ENCODE data around the gene EYA3.

The EYA3 gene

DNA sequence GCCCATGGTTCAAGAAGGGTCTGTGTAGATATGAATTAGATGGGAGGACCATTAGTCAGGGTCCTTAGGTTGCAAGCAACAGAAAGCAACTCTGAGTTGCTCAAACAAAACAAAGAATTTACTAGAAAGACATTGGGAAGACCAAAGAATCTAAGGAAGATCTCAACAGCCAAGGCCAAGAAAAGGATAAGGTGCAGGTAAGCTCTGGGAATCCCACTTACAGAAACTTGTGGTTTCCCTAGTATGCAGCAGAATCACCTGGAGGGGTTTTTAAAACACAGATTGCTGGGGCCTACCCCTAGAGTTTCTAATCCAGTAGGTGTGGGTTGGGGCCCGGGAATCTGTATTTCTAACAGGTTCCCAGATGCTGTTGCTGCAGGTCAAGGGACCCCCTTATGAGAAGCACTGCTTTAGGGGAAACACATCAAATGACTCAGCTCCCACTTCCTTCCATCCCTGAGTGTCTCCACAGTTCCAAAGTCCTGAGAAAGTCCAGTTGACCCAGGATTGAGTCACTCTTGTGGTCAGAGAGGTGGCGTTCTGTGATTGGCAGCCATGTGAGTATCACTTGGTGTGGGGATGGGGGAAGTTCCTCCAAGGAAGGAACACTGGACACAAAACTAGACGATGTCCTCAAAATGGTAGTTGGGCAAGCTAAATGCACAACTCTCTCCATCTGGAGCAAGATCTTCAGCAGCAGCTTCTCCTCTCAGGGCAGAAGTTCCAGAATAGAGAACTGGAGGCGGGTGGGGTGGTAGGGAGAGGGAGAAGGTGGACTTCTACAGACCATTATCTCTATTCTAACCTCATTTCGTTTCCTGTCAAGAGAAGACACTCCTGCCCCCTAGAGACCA, 24.2 kb upstream of the EYA3 start:
- DNase-seq, result no peak

GRCh38 chr1:28111157-28111556, 22.7 kb upstream of the EYA3 start:
- DNase-seq, result no peak

DNA sequence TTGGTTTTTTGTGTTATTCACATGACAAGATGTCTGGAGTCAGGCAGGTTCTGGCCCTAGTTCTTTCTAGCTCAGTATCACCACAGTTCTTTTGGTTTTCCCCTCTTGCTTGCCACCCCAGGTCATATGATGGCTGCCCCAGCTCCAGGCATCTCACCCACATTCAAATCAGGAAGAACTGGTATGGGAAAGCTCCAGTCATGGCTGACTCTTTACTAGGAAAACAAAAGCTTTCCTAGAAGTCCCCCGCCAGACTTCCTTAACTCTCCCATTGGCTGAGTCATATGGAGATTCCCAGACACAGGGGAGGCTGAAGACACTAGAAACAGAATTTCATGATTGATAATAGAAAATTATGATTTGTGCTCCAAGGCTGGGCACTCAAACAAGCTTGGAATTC, 22.1 kb upstream of the EYA3 start:
- no peak for DNase-seq

DNA sequence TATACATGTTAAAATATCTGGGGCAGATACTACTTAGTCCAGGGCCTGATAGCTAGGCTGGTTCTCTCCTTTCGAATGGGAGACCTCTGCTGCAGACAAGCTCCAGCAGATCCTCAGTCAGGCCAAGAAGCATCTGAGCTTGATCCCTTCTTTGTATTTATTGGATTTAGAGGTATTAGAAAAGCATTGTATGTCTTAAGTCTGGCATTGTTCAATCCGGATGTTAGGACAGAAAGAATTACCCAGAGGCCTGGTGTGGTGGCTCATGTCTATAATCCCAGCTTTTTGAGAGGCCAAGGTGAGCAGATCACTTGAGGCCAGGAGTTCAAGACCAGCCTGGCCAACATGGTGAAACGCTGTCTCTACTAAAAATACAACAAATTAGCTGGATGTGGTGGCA, 21.2 kb upstream of the EYA3 start:
- DNase-seq, result no peak

GRCh38 chr1:28108001-28108400, 19.6 kb upstream of the EYA3 start:
- DNase-seq, result no peak

- DNase-seq, result no peak
Observed at GRCh38 chr1:28104866-28105467, 16.6 kb upstream of the EYA3 start.

- DNase-seq, result no peak
Observed at GRCh38 chr1:28102189-28102588, 13.8 kb upstream of the EYA3 start.

- DNase-seq, result no peak
Observed at GRCh38 chr1:28099050-28099769, 10.8 kb upstream of the EYA3 start.

DNA sequence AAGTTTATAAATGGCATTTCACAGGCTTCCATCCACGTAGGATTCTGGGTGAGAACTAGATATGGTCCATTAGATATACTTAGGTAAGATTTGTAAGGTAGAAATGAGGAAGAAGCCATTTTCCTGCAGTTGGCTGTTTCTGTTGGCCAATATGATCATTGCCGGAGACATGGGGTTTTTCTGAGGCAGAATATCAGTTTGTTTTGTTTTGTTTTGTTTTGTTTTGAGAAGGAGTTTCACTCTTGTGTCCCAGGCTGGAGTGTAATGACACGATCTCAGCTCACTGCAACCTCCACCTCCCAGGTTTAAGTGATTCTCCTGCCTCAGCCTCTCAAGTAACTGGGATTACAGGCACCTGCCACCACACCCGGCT, 8.7 kb upstream of the EYA3 start:
- no peak for DNase-seq

- no peak for DNase-seq
Observed at GRCh38 chr1:28096210-28097099, 8.0 kb upstream of the EYA3 start.

GRCh38 chr1:28091043-28091781, 2.8 kb upstream of the EYA3 start:
- DNase-seq, result peak; percentile 78

DNA sequence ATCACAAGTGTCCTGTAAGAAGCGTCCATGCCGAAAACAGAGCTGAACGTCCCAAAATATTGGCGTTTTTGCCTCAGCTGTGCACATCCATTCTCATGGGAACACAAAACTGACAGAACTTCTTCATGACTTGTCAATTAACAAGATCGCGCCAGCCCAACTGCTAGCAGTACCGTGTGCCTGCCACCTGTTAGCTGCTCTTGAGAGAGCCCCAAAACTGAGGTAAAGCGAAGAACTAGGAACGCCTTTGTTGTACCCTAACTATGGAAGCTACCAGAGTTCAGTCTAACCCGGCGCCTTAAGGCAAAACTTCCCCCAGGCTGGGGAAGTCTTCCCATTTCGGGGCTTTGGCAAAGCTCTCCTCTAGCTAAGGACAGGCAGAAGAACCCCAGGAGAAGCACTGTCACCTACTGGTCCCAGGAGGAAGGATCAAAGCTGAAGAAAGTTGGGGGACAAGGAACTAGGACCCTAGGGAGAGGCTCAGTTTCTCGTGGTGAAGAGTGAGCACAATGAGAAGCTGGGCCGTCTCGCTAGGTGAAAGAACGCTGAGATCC, 719 bp downstream of the EYA3 start:
- DNase-seq, result peak; percentile 20

DNA sequence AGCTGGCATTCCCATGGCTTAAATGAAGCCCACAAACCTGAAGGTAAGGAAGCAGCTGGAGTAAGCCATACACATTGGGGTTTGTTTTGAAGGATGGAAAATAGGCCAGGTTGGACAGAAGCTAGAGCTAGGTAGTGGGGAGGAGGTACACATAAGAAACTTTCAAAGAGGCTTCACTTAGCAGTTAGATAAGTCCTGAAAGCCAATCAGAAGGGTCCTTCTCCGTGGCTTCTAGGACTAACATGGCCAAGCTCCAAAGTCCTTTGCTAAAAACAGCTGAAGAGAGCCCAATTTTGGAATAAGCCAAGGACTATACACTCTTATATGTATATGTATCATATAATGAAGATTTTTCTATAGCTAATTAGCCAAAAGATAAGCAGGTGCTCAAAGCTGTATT, 1.8 kb downstream of the EYA3 start:
- no peak for DNase-seq

DNA sequence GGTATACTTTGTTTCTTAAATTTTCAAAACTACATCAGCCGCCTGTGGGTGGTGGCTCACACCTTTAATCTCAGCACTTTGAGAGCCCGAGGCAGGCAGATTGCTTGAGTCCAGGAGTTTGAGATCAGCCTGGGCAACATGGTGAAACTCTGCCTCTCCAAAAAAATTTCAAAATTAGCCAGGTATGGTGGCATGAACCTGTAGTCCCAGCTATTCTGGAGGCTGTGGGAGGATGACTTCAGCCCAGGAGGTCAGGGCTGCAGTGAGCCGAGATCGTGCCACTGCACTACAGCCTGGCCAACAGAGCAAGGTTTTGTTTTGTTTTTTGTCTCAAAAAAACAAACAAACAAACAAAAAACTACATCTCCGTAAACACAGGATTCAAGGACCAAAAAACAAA, 3.3 kb downstream of the EYA3 start:
- DNase-seq, result no peak

DNA sequence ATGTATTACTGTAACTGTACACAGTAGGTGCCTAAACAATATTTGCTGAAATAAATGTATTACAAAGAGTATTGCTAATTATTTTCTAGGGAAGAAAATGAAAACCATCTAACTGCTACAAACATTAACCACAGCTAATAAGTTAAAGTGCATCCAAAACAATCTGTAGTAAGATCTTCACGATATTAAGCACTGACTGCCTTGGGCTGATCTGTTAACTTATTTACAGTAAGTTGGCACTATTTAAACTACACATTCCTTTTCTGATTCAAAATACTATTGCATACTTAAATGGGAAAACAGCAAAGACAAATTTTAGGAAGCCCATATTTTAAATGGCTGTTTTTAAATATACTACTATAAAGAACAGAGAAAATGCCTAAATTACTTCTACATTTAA, 4.5 kb downstream of the EYA3 start:
- DNase-seq, result no peak

DNA sequence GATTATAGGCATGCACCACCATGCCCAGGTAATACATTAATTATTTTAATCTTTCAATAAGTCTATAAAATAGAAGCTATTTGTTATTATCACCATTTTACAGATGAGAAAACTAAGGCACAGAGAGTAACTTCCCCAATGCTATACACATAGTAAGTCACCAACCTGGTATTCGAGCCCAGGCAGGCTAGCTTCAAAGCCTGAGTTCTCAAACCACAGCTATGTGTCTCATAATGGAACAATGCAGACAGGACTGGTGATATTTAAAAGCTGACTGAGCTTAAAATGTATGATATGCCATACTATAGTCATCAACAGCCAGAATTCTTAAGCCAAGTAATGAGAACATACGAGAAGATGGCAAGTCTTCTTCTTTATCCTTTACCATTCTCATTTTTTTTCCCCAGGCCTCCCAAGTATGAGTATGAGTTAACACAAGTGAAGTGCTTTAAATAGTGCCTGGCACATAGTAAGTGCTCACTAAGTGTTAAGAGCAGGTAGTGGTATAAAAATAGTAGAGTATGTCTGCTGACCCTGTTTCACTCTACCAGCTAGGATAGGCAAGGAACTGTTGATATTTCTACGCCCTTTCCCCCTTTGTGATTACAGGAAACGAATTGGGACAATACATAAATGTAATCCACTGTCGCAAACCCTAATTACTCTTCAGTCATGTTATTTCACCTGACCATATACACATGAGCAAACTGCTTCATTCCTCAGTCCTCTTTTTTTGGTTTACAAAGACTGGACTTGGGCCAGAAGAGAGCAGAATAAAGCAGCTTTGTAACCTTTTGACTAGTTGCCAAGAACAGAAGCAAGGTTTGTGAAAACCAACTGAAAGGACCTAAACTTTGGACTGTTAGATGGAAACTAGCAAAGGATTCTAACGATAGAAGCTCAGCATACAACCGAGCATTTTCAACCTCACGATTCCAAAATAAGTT, 9.5 kb downstream of the EYA3 start:
- no peak for DNase-seq

- DNase-seq, result no peak
Observed at GRCh38 chr1:28078262-28078661, 10.1 kb downstream of the EYA3 start.

DNA sequence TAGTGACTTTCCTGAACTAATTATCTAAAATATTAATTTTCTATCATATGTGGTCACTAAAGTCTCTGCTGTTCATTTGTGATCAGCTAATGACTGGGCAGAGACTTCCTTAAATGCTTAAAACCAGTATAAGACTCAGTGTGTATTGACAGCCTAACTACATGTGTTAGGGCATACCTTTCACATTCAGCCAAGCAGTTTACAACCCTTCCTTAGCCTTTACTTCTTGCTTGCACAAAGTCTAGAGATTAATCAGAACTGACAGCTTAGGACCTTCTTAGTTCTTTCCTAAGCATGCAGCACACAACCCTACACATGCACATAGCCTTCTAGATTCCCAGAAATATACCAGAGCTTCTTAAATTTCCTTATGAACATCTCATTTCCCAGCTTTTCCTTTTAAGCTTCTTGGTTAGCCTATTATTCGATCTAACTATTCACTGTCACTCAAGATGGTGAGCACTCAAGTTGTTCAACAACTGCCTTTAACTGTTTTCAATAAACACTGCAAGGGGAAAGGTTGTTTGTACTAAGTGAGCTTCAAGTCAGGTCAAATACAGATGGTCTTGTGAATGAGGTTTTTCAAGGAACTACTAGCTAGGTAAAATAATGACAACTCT, 13.4 kb downstream of the EYA3 start:
- no peak for DNase-seq

DNA sequence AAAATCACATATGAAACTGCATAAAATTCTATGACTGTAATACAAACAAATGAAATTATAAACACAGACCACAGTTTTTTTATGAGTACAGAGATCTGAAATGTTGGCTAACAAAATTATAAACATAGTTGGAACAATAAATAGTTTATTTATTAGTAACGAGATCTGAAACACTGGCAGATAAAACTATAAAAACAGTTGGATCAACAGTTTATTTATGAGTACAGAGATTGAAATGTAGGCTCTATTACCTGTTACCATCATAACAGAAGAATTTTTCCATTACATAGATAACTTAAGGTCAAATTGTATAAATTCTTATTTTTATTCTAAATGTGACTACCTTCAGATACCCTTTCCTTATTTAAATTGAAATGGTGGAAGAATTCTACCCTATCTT, 14.5 kb downstream of the EYA3 start:
- DNase-seq, result no peak

- DNase-seq, result no peak
Observed at GRCh38 chr1:28071813-28072212, 16.6 kb downstream of the EYA3 start.

All from stimulated activated CD4-positive, alpha-beta T cell treated with anti-CD3 and anti-CD28 coated beads, Interleukin-1b, Interleukin-23, amount 100 ng/mL, for 48 hours (primary cell).